K562 (cell line): Measurements from ENCODE around the gene FUT6. TPM values are rescaled to one million over a fixed set of nuclear protein-coding genes. Genes with fewer than 3 reads are reported as not detected.

Experiments used
- ARID1B ChIP-seq: fragments of 450-650 bp; IDR thresholded peaks from 2 replicates; pipeline ENCODE4 v1.6.1; 2016; ENCODE audit warnings: antibody characterized with exemption, mild to moderate bottlenecking, inconsistent platforms
- ARID3B ChIP-seq: fragments of 250-450 bp; sonication (Bioruptor Pico); IDR thresholded peaks from 2 replicates; pipeline ENCODE4 v1.4.0; 2020; ENCODE audit warnings: borderline replicate concordance
- CBX5 ChIP-seq: IDR thresholded peaks from 2 replicates; pipeline ENCODE4 v1.6.1; 2014; ENCODE audit warnings: low read depth, borderline replicate concordance
- CEBPB ChIP-seq: fragments of 450-650 bp; IDR thresholded peaks from 2 replicates; pipeline ENCODE4 v1.6.1; 2016; ENCODE audit warnings: missing genetic modification characterization, missing compliant biosample characterization
- CEBPG ChIP-seq, 3 experiments: fragments of 200-800 bp in 1 of 3; sonication (Bioruptor generic) in 1 of 3; sonication (generic) in 1 of 3; formaldehyde crosslinking in 1 of 3; IDR thresholded peaks in 2 of 3; conservative IDR thresholded peaks in 1 of 3; 2 replicates each; pipeline versions ENCODE4 v1.6.1 to v1.8.0; 2016 to 2022; ENCODE audit warnings: missing compliant biosample characterization in 2 of 3, missing genetic modification characterization in 2 of 3, mild to moderate bottlenecking in 1 of 3, missing genetic modification reagents in 1 of 3
- CTCFL ChIP-seq: IDR thresholded peaks from 2 replicates; pipeline ENCODE4 v1.6.1; 2011; ENCODE audit warnings: borderline replicate concordance, low read depth, mild to moderate bottlenecking, moderate library complexity, low read length; ENCODE audit not compliant: insufficient read depth, poor library complexity, severe bottlenecking
- DPF2 ChIP-seq: fragments of 450-650 bp; IDR thresholded peaks from 2 replicates; pipeline ENCODE4 v1.6.1; 2016
- ELK3 ChIP-seq: fragments of 450-650 bp; formaldehyde crosslinking; IDR thresholded peaks from 2 replicates; pipeline ENCODE4 v1.4.0; 2020; ENCODE audit warnings: mild to moderate bottlenecking
- EZH2 ChIP-seq: IDR thresholded peaks from 2 replicates; pipeline ENCODE4 v1.6.1; 2012; ENCODE audit warnings: low read depth, mild to moderate bottlenecking, inconsistent platforms, low read length, borderline replicate concordance
- GABPB2 ChIP-seq: fragments of 250-450 bp; sonication (Bioruptor Pico); conservative IDR thresholded peaks from 2 replicates; pipeline ENCODE4 v1.5.1; 2021; ENCODE audit warnings: mild to moderate bottlenecking
- HDAC3 ChIP-seq: fragments of 450-650 bp; IDR thresholded peaks from 2 replicates; pipeline ENCODE4 v1.6.1; 2018; ENCODE audit warnings: borderline replicate concordance, mild to moderate bottlenecking, moderate library complexity; ENCODE audit not compliant: partially characterized antibody
- IFI16 ChIP-seq: fragments of 250-450 bp; sonication (Bioruptor Pico); IDR thresholded peaks from 2 replicates; pipeline ENCODE4 v2.1.2; 2022; ENCODE audit warnings: mild to moderate bottlenecking, inconsistent platforms
- KLF1 ChIP-seq: fragments of 450-650 bp; IDR thresholded peaks from 2 replicates; pipeline ENCODE4 v1.6.1; 2016; ENCODE audit warnings: missing genetic modification characterization, missing compliant biosample characterization
- SRSF7 ChIP-seq: fragments of 200-400 bp; formaldehyde crosslinking; optimal IDR thresholded peaks from 2 replicates; pipeline ENCODE3; 2017; ENCODE audit warnings: mild to moderate bottlenecking, low read depth, low read length
- TAF15 ChIP-seq: fragments of 200-400 bp; formaldehyde crosslinking; IDR thresholded peaks from 2 replicates; pipeline ENCODE4 v1.6.1; 2017; ENCODE audit warnings: mild to moderate bottlenecking, low read depth, low read length, moderate library complexity
- TCF7 ChIP-seq: sonication (generic); IDR thresholded peaks from 2 replicates; pipeline ENCODE4 v1.6.1; 2016; ENCODE audit warnings: antibody characterized with exemption, borderline replicate concordance
- ZBTB26 ChIP-seq: fragments of 450-650 bp; formaldehyde crosslinking; IDR thresholded peaks from 2 replicates; pipeline ENCODE4 v1.4.0; 2022; ENCODE audit warnings: missing genetic modification characterization
- ZBTB7A ChIP-seq: IDR thresholded peaks from 2 replicates; pipeline ENCODE4 v1.6.1; 2011; ENCODE audit warnings: low read depth, mild to moderate bottlenecking, low read length, moderate library complexity, borderline replicate concordance; ENCODE audit not compliant: control insufficient read depth
- ZBTB8A ChIP-seq: fragments of 450-650 bp; IDR thresholded peaks from 2 replicates; pipeline ENCODE4 v1.6.1; 2018; ENCODE audit warnings: mild to moderate bottlenecking, moderate library complexity; ENCODE audit not compliant: partially characterized antibody
- ZEB2 ChIP-seq: fragments of 450-650 bp; IDR thresholded peaks from 2 replicates; pipeline ENCODE4 v1.6.1; 2016
- ZFP1 ChIP-seq: fragments of 450-650 bp; formaldehyde crosslinking; IDR thresholded peaks from 2 replicates; pipeline ENCODE4 v1.4.0; 2020; ENCODE audit warnings: mild to moderate bottlenecking, mixed read lengths
- ZNF436 ChIP-seq: fragments of 250-450, 450-650 bp; sonication (Bioruptor Pico); formaldehyde crosslinking; IDR thresholded peaks from 2 replicates; pipeline ENCODE4 v1.7.0; 2020; ENCODE audit warnings: mild to moderate bottlenecking
- ZNF444 ChIP-seq: fragments of 250-450 bp; sonication (Bioruptor Pico); IDR thresholded peaks from 2 replicates; pipeline ENCODE4 v1.4.0; 2020; ENCODE audit warnings: mild to moderate bottlenecking, moderate library complexity
- ZNF785 ChIP-seq: fragments of 250-450 bp; sonication (Bioruptor Pico); IDR thresholded peaks from 2 replicates; pipeline ENCODE4 v1.4.0; 2020; ENCODE audit warnings: mild to moderate bottlenecking
- polyA plus RNA-seq, 8 experiments: library from polyadenylated mRNA; depleted of rRNA in 4 of 8; stranded (reverse) in 5 of 8; unstranded in 3 of 8; fragments of >200 nt; fragmentation: Nextera tagmentation in 2 of 8; fragmentation: Illumina TruSeq in 1 of 8; extraction: Ambion mirVana in 2 of 8; extraction: Trizol in 1 of 8; gene quantifications; 2 replicates each; pipeline versions ENCODE4 v1.2.1 to v1.2.3, GENCODE V29; 2011 to 2014; ENCODE audit warnings: inconsistent platforms in 1 of 8, missing spikeins in 1 of 8
- total RNA-seq, 7 experiments: library from RNA; depleted of rRNA in 6 of 7; stranded (reverse); fragments of >200 nt in 6 of 7; fragmentation: Illumina TruSeq in 2 of 7; extraction: Trizol in 2 of 7; gene quantifications; 2 replicates each; pipeline versions ENCODE4 v1.2.1 to v1.2.3, GENCODE V29; 2011 to 2021; ENCODE audit warnings: low replicate concordance in 1 of 7

Gene FUT6
- total and polyA plus RNA-seq, 9 of the 15 experiments (the other 6 are each of a cell fraction or from before 2014, with no cell fraction given): 0.04 TPM; not detected in 8

- TF ChIP-seq ZFP1 (no peak), CEBPB (peak; percentile 89), ELK3 (CRISPR knock-in tag) (no peak), CBX5 (no peak), IFI16 (no peak), SRSF7 (no peak), ZBTB26 (CRISPR knock-in tag) (no peak), ZBTB7A (no peak), ARID3B (CRISPR knock-in tag) (no peak), TAF15 (no peak), ZNF444 (no peak), EZH2 (no peak), ARID1B (0 out of 2 replicates have a peak, but pooled peaks have one; percentile 10), KLF1 (tag) (no peak), ZNF436 (CRISPR knock-in tag) (no peak), TCF7 (no peak), DPF2 (0 out of 2 replicates have a peak, but pooled peaks have one; percentile 17), CEBPG (CRISPR knock-in tag; IDR thresholded peaks at IDR 0.05) (peak; percentile 87), CEBPG (tag; conservative IDR thresholded peaks at IDR 0.05 in 1 of 2, IDR thresholded peaks at IDR 0.05 in 1 of 2) (peak; percentile 88 to 97), GABPB2 (CRISPR knock-in tag) (no peak), ZEB2 (peak; percentile 50; the same call in 1 of the 2 replicates), CTCFL (no peak), HDAC3 (no peak), ZNF785 (no peak), ZBTB8A (no peak)
Observed at GRCh38 chr19:5850743-5851293, 11.3 kb upstream of the FUT6 start (continued).
